SJSA1 (cell line): ENCODE results near the gene CDH16. TPM values are rescaled to one million over a fixed set of nuclear protein-coding genes. Genes with fewer than 3 reads are reported as not detected.

ENCODE experiments used
- DNase-seq, 2 experiments: peaks; one replicate each; pipeline ENCODE4 v3.0.0-alpha.2; 2015 to 2020; ENCODE audit warnings: low spot score in 2 of 2, low read depth in 1 of 2
- H3K27ac ChIP-seq: fragments of 250-450 bp; sonication (Bioruptor Pico); 2 replicates; pipeline ENCODE4 v1.5.1; 2020; ENCODE audit warnings: mild to moderate bottlenecking, moderate library complexity
- H3K27me3 ChIP-seq: fragments of 250-450 bp; sonication (Bioruptor Pico); replicated peaks from 2 replicates; pipeline ENCODE4 v1.5.1; 2020; ENCODE audit warnings: mild to moderate bottlenecking, moderate library complexity
- H3K36me3 ChIP-seq: fragments of 250-450 bp; sonication (Bioruptor Pico); 2 replicates; pipeline ENCODE4 v1.5.1; 2020; ENCODE audit warnings: mild to moderate bottlenecking
- H3K4me1 ChIP-seq: fragments of 250-450 bp; sonication (Bioruptor Pico); replicated peaks from 2 replicates; pipeline ENCODE4 v1.6.1; 2021; ENCODE audit warnings: mild to moderate bottlenecking
- H3K4me3 ChIP-seq: fragments of 250-450 bp; sonication (Bioruptor Pico); 2 replicates; pipeline ENCODE4 v1.5.1; 2020; ENCODE audit warnings: mild to moderate bottlenecking
- H3K9me3 ChIP-seq: fragments of 250-450 bp; sonication (Bioruptor Pico); replicated peaks from 2 replicates; pipeline ENCODE4 v1.5.1; 2020; ENCODE audit warnings: mild to moderate bottlenecking
- total RNA-seq: library from RNA; depleted of rRNA; stranded (reverse); fragments of >200 nt; shearing (Covaris generic); gene quantifications from 2 replicates; pipeline ENCODE4 v1.2.3, GENCODE V29; 2014

The CDH16 gene
- total RNA-seq, 1 experiment from 2014 or later, result not detected

DNA sequence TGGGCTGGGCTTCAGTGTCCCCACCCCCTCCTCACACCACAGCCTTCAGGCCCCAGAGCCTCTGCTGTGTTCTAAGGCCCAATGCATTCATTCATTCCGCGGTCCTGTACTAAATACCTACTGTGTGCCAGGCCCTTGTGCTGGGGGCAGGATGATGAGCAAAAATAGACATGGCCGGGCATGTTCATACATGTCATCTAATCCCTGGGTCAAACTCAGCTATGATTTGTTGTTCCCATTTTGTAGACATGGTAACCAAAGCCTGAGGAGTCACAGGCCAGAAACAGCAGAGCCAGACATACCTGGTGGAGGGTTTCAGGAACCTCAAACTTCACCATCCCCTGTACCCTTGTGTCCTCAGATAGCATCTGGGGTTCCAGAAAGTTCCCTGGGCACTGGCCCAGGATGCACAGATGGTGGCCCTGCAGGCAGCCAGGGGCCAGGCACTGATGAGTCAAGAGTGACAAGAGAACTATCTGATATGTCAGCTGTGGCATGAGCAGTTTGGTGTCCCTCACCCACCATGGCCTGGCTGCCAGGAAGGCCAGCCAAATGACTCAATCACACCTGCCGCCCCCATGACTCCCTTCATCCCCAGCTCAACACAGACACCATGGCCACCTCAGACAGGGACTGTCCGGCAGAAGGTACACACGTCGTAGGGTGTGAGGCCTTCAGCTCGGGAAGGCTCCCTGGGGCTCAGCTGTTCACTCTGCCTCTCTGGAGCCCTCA lies 9.4 kb upstream of the CDH16 start:
- Histone ChIP-seq H3K27ac (no peak overlapping the region), H3K27me3 (peaks cover 21% of the 10 kb centered on the region), H3K36me3 (peaks cover 14% of the 10 kb centered on the region), H3K4me1 (peaks cover 28% of the 10 kb centered on the region), H3K9me3 (0 out of 2 replicates have a peak, but pooled peaks cover 4% of the 10 kb centered on the region), H3K4me3 (no peak overlapping the region)
- DNase-seq, result no peak

DNA sequence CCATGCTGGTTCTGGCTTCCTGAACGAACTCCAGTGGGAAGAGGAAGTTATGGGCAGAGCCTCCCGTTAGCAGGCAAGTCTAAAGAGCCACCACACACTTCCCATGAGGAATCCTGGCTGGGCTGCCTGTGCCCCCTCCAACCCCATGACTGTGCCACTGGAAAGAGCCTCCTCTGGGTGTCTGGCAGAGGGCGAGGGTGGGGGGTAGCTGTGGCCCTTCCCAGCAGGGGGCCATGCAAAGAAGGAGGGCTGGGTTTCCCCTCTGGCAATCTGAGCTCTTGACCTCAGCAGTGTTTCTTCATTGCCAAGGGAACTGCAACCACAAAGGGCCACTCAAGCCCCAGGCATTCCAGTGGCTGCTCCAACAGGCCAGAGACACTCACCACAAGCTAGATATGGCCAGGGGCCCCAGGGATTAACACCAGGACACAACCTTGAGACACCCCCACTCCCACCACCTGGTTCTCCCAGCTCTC lies 8.3 kb upstream of the CDH16 start:
- no peak overlapping the region for H3K27ac ChIP-seq
- peak; percentile 54 to 66 for DNase-seq
- H3K9me3 ChIP-seq, result 0 out of 2 replicates have a peak, but pooled peaks cover 4% of the 10 kb centered on the region
- H3K27me3 ChIP-seq, result peaks cover 21% of the 10 kb centered on the region
- H3K4me3 ChIP-seq, result no peak overlapping the region
- H3K36me3 ChIP-seq, result peaks cover 8% of the 10 kb centered on the region
- peaks cover 25% of the 10 kb centered on the region for H3K4me1 ChIP-seq

DNA sequence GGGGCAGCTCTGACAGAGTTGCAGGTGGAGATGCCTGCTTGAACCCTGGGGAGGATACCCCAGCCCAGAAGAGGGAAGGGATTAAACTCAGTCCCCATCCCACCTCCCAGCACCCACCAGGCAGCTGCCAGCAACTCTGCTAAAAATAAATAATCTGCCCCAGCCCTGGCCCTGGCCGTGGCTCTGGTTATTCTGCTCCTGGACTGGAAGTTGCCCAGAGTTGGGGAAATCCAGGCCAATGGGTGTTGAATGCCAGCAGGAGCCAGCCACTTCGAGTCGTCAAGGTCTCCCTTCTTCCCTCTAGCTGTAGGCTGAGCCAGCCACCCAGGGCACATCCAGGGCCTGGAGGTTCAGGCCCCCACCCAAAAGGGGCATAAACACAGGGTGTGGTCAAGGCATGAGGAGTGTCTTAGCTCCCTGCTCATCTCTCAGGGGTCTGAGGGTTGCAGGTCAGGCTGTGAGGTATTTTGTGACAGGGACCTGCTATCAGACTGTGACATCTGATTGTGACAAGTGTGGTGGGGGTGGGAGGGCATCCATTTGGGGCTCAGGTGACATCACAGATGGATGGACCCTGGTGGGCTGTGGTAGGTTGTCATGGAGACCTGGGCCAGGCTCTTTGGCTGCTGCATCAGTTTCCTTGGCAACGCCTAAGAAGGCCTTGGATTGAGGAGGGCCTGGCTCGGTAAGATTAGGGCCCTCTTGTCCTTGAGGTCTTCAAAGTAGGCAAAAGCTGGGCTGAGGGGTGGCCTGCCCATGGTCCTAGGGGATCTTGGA lies 7.7 kb upstream of the CDH16 start:
- Histone ChIP-seq H3K36me3 (peaks cover 2% of the 10 kb centered on the region), H3K27ac (no peak overlapping the region), H3K4me3 (no peak overlapping the region), H3K27me3 (peaks cover 21% of the 10 kb centered on the region), H3K9me3 (0 out of 2 replicates have a peak, but pooled peaks cover 4% of the 10 kb centered on the region), H3K4me1 (peaks cover 25% of the 10 kb centered on the region)
- no peak for DNase-seq

DNA sequence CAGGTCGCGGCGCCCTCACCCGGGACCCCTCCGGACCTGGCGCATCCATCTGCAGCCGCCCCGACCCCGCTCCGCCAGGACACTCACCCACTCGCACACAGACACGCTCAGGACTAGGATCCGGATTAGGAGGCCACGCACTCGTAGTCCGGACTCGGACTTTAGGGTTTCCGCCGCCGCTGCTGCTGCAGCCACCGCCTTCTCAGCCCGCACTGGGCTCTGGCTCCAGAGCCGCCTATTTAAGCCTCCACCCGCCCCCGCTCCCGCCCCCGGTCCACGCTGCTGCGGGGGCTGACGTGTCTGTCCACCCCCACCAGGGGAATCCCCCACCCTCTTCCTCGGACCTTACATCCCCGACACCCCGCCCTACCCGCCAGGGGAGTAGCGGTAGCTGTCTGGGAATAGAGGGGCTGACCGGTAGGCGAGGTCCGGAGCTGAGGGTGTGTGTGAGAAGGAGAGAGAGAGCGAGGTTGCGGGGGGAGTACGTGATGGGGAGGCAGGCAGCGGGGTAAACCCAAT lies 6.7 kb upstream of the CDH16 start, which contains the start of gene RRAD:
TSS of gene RRAD (minus strand) at position 214 of the 519 bp plus-strand sequence. CDS start 356 bp downstream, outside the sequence.
- H3K36me3 ChIP-seq, result no peaks in the 10 kb centered on the region

DNA sequence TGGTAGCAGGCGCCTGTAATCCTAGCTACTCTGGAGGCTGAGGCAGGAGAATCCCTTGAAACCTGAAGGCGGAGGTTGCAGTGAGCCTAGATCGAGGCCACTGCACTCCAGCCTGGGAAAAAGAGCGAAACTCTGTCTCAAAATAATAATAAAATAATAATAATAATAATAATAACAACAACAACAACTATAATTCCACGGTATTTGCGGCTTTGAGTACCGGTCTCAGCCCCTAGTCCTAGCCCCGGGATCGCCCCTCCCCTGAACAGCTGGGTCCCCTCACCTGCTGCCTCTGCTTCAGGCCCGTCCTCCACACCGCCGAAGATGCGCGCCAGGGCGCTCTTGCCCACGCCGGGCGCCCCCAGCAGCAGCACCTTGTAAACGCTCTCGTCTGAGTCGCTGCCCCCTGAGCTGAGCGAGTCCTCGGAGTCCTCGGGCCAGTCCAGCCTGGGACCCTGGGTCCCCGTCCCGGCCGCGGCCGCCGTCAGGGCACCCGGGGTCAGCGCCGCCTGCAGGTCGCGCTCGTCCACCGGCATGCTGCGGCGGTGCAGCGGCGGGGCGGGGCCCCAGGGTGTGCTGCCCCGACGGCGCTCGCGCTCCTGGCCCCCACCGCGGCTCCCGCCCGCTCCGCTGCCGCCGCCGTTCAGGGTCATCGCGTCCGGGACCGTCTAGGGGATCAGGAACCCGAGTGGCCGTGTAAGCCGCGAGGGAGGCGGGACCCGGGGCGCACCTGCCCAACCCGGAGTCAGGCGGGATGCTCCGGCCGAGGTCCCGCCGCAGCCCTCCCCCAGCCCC lies 6.0 kb upstream of the CDH16 start:
- no peak overlapping the region for H3K27ac ChIP-seq
- H3K4me3 ChIP-seq, result peak overlapping the region; percentile 33
- peaks cover 25% of the 10 kb centered on the region for H3K4me1 ChIP-seq
- H3K36me3 ChIP-seq, result no peaks in the 10 kb centered on the region
- H3K27me3 ChIP-seq, result peaks cover 21% of the 10 kb centered on the region
- DNase-seq, result no peak
- H3K9me3 ChIP-seq, result 0 out of 2 replicates have a peak, but pooled peaks cover 4% of the 10 kb centered on the region

More for the DNA sequence above, 6.7 kb upstream of the CDH16 start, which contains the start of gene RRAD:
- H3K27ac ChIP-seq, result no peak within 1 kb of the TSS
- H3K27me3 ChIP-seq, result peaks cover 21% of the 10 kb centered on the region
- peaks cover 25% of the 10 kb centered on the region for H3K4me1 ChIP-seq
- H3K4me3 ChIP-seq, result peak within 1 kb of the TSS; percentile 33
- no peak for DNase-seq
- H3K9me3 ChIP-seq, result 0 out of 2 replicates have a peak, but pooled peaks cover 4% of the 10 kb centered on the region

DNA sequence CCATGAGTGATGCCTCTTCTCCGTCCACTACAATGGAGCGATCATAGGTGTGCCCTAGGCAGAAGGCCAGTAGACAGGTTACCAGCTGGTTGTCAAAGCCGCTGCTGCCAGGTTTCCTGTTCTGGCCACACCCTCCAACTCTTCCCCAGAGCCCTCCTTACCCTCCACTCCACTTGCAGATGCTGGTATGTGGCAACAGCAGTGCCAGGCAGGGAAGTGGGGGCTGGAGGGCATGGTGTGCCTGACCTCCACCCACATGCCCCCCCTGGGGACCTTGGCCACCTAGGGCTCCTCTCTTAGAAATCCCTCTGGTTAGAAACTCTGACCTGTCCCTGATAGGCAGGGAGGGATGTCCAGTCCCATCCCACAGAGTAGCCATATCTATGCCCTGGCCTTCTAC lies 5.2 kb upstream of the CDH16 start:
- H3K9me3 ChIP-seq, result 0 out of 2 replicates have a peak, but pooled peaks cover 4% of the 10 kb centered on the region
- H3K27ac ChIP-seq, result no peak overlapping the region
- no peak overlapping the region for H3K4me3 ChIP-seq
- peaks cover 25% of the 10 kb centered on the region for H3K4me1 ChIP-seq
- no peak for DNase-seq
- no peaks in the 10 kb centered on the region for H3K36me3 ChIP-seq
- peaks cover 21% of the 10 kb centered on the region for H3K27me3 ChIP-seq

DNA sequence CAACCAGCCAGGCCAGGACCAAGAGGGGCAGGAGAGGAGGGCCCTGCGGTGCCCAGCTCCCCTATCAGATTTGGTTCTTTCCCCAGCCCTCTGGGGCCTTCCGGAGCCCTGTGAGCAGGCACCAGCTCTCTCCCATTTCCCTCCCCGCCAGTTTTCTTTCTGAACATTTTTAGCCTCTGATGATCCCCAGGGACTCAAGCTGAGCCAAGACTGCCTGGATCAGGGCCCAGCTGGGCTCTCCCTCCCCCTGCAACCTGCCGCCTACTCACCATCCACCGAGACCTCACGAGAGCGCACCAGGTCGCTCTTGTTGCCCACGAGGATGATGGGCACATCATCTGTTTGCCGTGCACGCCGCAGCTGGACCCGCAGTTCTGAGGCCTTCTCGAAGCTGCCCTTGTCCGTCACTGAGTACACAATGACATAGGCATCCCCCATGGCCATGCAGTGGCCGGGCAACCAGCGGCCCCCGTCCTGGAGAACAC lies 4.6 kb upstream of the CDH16 start:
- H3K27me3 ChIP-seq, result peaks cover 21% of the 10 kb centered on the region
- no peak for DNase-seq
- H3K36me3 ChIP-seq, result no peaks in the 10 kb centered on the region
- no peak overlapping the region for H3K4me3 ChIP-seq
- 0 out of 2 replicates have a peak, but pooled peaks cover 4% of the 10 kb centered on the region for H3K9me3 ChIP-seq
- no peak overlapping the region for H3K27ac ChIP-seq
- H3K4me1 ChIP-seq, result peaks cover 25% of the 10 kb centered on the region

DNA sequence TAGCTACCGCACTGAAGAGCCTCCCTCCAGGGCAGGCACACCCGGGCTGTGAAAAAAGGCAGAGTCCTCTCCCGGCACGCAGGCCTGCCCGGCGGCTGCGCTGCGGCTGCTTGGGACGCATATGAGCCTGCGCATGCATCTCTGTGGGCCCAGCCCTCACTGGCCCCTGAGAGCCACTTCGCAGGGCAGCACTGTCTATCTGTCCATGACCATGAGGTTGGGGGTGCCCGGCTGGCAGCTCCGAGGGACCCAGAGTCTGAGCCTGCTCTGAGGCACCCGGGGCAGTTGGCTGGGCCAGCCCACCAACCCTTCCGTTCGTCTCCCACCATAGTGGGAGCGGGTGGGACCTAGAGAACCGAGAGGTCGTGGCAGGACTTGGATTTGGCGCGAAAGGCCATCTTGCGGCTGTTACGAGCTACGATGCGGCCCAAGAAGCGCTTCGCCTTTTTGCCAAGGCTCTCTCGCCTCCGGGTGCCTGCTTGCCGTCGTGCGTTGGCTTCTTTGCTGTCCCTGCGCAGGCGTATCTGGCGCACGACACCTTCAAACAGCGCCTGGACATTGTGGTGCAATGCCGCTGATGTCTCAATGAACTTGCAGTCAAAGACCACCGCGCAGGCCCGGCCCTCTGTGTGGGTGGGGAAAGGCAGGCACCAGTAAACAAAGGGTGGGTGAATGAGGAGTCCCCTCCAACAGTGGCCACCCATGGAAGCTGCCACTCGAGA lies 3.2 kb upstream of the CDH16 start:
- no peak overlapping the region for H3K4me3 ChIP-seq
- H3K9me3 ChIP-seq, result 0 out of 2 replicates have a peak, but pooled peaks cover 4% of the 10 kb centered on the region
- H3K27me3 ChIP-seq, result peaks cover 21% of the 10 kb centered on the region
- DNase-seq, result no peak
- H3K36me3 ChIP-seq, result no peaks in the 10 kb centered on the region
- H3K27ac ChIP-seq, result no peak overlapping the region
- H3K4me1 ChIP-seq, result peaks cover 17% of the 10 kb centered on the region

DNA sequence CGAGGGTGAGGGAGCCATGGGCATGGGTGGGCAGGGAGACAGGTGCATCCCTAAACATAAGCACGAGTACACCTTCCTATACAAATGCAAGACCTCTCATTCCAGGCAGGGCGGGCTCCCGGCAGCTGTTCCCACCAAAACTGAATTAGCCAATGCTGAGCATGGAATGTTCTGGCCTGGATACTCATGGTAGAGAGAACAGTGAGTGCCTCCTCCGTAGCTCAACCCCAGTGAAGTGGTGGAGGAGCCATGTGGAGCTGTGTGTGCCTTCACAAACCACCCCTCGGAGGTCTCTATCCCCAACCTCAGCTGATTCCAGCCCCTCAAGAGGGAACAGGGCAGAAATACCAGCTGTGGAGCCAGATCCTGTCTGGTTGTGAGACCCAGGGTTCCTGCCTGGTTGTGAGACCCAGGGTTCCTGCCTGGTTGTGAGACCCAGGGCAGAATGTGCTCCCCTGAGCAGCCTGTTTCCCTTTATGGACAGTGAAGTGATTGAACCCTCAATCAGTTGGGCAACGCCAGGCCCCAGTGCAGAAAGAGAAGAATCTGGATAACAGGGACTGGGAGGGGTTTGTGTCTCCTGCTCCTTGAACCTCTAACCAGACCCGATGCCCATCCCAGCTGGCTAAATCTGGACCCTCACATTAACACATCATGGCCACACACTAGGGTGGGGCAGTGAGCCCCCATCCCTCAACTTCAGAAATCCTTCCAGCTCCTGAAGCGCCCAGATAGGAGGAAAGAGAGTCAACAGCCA lies 2.4 kb upstream of the CDH16 start:
- H3K9me3 ChIP-seq, result 0 out of 2 replicates have a peak, but pooled peaks cover 4% of the 10 kb centered on the region
- H3K4me3 ChIP-seq, result no peak overlapping the region
- peaks cover 14% of the 10 kb centered on the region for H3K4me1 ChIP-seq
- no peak for DNase-seq
- H3K27ac ChIP-seq, result no peak overlapping the region
- no peaks in the 10 kb centered on the region for H3K36me3 ChIP-seq
- peaks cover 23% of the 10 kb centered on the region for H3K27me3 ChIP-seq

DNA sequence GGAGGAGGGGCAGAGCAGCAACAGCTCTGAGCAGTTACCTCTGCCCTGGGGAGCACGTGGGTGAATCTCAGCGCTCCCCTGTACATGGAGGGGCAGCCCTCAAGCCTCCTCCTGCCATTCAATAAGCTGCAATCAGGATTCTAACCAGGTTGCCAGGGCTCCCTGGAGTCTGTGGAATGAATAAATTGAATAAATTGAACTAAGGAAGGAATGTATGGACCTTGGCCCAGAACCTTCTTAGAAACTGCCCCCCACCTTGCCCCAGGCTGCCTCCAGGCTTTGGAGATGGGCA lies 1.6 kb upstream of the CDH16 start:
- no peak for DNase-seq
- no peak overlapping the region for H3K4me3 ChIP-seq

DNA sequence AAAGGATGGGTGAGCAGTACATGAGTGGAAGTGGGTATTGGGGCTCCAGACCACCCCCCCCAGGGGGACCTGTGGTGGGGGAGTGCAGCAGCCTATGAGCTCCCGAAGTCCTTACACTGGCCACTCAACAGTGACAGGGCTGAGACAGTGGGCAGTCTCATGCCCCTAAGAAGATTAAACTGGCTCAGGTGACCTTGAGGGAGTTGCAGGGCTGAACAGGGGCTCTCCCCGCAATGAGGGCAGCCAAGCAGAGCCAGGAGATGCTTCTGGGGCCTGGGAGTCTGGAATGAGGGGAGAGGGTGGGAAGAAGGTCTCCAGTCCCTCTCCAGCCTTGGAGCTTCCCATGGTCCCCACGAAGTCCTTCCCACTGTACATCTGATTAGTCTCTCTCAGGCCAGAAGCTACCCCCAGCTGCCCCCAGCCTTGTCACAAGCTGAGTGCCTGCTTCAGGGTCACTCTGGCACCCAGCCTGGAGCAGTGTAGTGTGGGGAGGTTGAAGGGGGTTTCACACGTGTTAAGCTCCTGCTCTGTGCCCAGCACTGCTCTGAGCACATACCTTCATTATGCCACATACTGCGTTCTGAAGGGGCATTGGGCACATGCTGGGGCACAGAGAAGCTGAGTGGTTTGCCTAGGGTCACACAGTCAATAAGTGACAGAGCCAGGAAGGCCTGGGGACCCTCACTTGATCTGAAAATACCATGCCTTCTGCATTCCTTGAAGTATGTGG lies 1.0 kb upstream of the CDH16 start:
- Histone ChIP-seq H3K27me3 (peaks cover 10% of the 10 kb centered on the region), H3K4me3 (no peak overlapping the region), H3K4me1 (peaks cover 1% of the 10 kb centered on the region), H3K36me3 (no peaks in the 10 kb centered on the region), H3K27ac (no peak overlapping the region), H3K9me3 (0 out of 2 replicates have a peak, but pooled peaks cover under 1% of the 10 kb centered on the region)
- DNase-seq, result no peak

More for the DNA sequence above, 1.6 kb upstream of the CDH16 start:
- Histone ChIP-seq H3K9me3 (0 out of 2 replicates have a peak, but pooled peaks cover 4% of the 10 kb centered on the region), H3K4me1 (peaks cover 7% of the 10 kb centered on the region), H3K27me3 (peaks cover 15% of the 10 kb centered on the region), H3K27ac (no peak overlapping the region), H3K36me3 (no peaks in the 10 kb centered on the region)
